HUES64 (cell line): ENCODE measurements around the gene DOK3.

Experiments used
- H3K27ac ChIP-seq: 2 replicates; pipeline ENCODE4 v1.7.0; 2013; ENCODE audit warnings: low read depth, low read length, inconsistent platforms
- H3K27me3 ChIP-seq: 2 replicates; pipeline ENCODE4 v1.6.1; 2013; ENCODE audit warnings: mild to moderate bottlenecking, low read length; ENCODE audit not compliant: insufficient read depth
- H3K36me3 ChIP-seq: 2 replicates; pipeline ENCODE4 v1.6.1; 2013; ENCODE audit warnings: mild to moderate bottlenecking, low read length; ENCODE audit not compliant: insufficient read depth
- H3K4me1 ChIP-seq: 2 replicates; pipeline ENCODE4 v1.6.1; 2013; ENCODE audit warnings: mild to moderate bottlenecking, low read length, moderate library complexity; ENCODE audit not compliant: insufficient read depth
- H3K4me3 ChIP-seq: 2 replicates; pipeline ENCODE4 v1.5.1; 2013; ENCODE audit warnings: mild to moderate bottlenecking, low read length, moderate library complexity
- H3K9ac ChIP-seq: 2 replicates; pipeline ENCODE4 v1.6.1; 2013; ENCODE audit warnings: mild to moderate bottlenecking, low read depth, low read length
- H3K9me3 ChIP-seq: 2 replicates; pipeline ENCODE4 v1.6.1; 2013; ENCODE audit warnings: low read depth, low read length; ENCODE audit not compliant: insufficient read depth
- WGBS: fragments of 150-250, 120-280 bp; methylation state at CpG from one replicate; pipeline ENCODE4 v1.1.7; 2013; ENCODE audit warnings: missing lambda C conversion rate; 5-methylcytosine and 5-hydroxymethylcytosine counted together

DOK3 gene

GRCh38 chr5:177523711-177524538 lies 14.3 kb upstream of the DOK3 start:
- WGBS: 97% methylated on average over 19 of the region's 19 CpGs
- Histone ChIP-seq H3K27ac (no peak overlapping the region), H3K36me3 (peaks cover 91% of the 10 kb centered on the region), H3K27me3 (no peaks in the 10 kb centered on the region), H3K9ac (no peak overlapping the region), H3K4me1 (no peaks in the 10 kb centered on the region), H3K9me3 (no peaks in the 10 kb centered on the region), H3K4me3 (no peak overlapping the region)

- Histone ChIP-seq H3K27me3 (no peaks in the 10 kb centered on the region), H3K4me3 (no peak overlapping the region), H3K9me3 (no peaks in the 10 kb centered on the region), H3K4me1 (peaks cover under 1% of the 10 kb centered on the region; the same call in 1 of the 2 replicates), H3K9ac (no peak overlapping the region), H3K36me3 (peaks cover 63% of the 10 kb centered on the region), H3K27ac (no peak overlapping the region)
- 84% methylated on average over 2 of the region's 2 CpGs for WGBS
These were observed 11.4 kb upstream of the DOK3 start for GRCh38 chr5:177520916-177521513.

DNA sequence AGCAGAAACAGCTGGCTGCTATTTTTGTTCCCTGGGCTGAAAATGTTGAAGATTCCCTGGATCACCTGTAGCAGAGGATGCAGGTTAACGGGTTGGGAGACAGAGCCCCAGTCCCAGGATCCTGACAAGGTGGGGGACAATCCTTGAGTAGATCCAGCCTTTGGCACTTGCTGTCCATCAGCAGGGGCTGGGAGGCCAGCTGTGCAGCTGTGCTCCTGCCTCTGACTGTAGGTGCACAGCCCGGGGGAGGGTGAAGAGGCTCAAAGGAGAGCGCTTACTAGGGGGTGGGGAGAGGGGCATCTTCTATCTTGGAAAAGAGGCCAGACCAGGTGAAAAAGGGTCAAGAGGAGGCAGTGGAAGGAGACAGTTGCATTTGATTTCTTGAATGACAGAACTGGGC lies 10.6 kb upstream of the DOK3 start:
- H3K36me3 ChIP-seq: peaks cover 63% of the 10 kb centered on the region
- no peak overlapping the region for H3K4me3 ChIP-seq
- H3K4me1 ChIP-seq: peaks cover 3% of the 10 kb centered on the region; the same call in 1 of the 2 replicates
- no peaks in the 10 kb centered on the region for H3K27me3 ChIP-seq
- WGBS: 93% methylated on average over 3 of the region's 3 CpGs
- H3K27ac ChIP-seq: no peak overlapping the region
- H3K9me3 ChIP-seq: no peaks in the 10 kb centered on the region
- H3K9ac ChIP-seq: no peak overlapping the region

GRCh38 chr5:177519463-177520235 lies 10.0 kb upstream of the DOK3 start:
- no peaks in the 10 kb centered on the region for H3K9me3 ChIP-seq
- WGBS: 84% methylated on average over 13 of the region's 13 CpGs
- no peak overlapping the region for H3K4me3 ChIP-seq
- peaks cover 3% of the 10 kb centered on the region; the same call in 1 of the 2 replicates for H3K4me1 ChIP-seq
- H3K36me3 ChIP-seq: peaks cover 63% of the 10 kb centered on the region
- no peak overlapping the region for H3K9ac ChIP-seq
- no peak overlapping the region for H3K27ac ChIP-seq
- H3K27me3 ChIP-seq: no peaks in the 10 kb centered on the region

DNA sequence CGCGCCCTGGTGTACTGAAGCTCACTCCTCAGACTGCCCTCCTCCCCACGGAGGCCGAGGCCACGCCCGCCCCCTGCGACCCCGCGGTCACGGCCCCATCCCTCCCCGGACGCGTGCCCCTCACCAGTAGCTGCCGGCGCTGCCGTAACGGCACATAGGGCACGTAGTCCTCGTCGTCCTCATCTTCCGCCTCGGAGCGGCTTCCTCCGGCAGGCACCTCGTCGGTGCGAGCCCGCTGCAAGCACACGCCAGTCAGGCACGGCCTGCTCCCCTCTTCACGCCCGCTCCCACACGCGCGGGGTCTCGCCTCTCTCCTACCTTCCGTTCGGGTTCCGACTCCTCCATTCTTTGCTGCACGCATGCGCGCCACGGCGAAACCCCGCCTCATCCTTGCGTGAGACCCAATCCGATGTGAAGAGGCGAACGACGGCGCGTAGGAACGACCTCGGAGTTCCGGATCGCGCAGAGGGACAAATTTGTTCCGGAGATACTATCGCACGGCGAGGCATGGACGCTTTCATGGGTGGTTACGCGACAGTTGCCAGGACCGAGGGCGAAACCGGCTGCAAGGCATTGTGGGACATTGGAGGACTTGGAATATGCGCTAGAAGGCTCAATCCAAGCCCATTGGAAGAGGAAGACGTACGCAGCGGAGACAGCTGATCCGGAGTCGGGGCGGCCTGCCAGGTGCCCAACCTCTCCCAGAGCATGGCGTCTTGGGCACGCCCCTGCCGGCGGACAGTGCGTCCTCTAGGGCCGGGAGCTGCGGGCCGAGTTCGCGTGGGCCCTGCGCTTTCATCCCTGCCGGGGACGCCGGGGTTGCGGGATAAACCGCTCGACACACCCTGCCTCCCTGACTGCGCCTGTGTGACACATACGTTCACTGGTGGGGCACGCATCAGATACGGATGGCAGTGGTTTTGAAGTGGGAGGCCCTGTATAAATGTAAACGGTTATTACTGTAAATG lies 7.3 kb upstream of the DOK3 start, which contains the start of gene DDX41:
Gene DDX41 (minus strand): TSS at position 361 of the 968 bp plus-strand sequence. CDS start 16 bp downstream, at position 345.
- Histone ChIP-seq H3K27ac (peak within 1 kb of the TSS; percentile 21), H3K9ac (peak within 1 kb of the TSS; percentile 84), H3K27me3 (no peaks in the 10 kb centered on the region), H3K36me3 (peaks cover 70% of the 10 kb centered on the region), H3K9me3 (no peaks in the 10 kb centered on the region), H3K4me3 (peak within 1 kb of the TSS; percentile 85), H3K4me1 (peaks cover 3% of the 10 kb centered on the region; the same call in 1 of the 2 replicates)
- WGBS: under 1% methylated on average over 96 of the region's 96 CpGs

DNA sequence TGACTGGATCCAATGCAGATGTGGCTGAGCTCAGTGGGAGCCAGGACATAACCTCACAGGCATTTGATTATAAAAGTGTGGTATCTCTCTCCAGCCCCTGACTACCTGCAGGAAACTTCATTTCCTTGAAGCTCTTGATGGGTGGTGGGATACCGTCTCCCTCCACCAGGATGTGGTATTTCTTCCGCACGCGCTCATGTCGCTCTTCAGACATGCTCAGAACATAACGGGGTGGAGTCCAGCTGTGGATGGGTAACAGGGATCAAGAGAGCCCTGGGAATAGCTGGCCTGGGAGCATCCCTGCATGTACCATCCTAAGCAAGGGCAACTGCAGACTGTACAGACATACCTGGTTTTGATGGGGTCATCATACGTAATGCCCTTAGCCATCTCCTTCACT lies 6.0 kb upstream of the DOK3 start:
- Histone ChIP-seq H3K27ac (no peak overlapping the region), H3K36me3 (peaks cover 70% of the 10 kb centered on the region), H3K9ac (no peak overlapping the region), H3K9me3 (no peaks in the 10 kb centered on the region), H3K27me3 (no peaks in the 10 kb centered on the region), H3K4me1 (peaks cover 3% of the 10 kb centered on the region; the same call in 1 of the 2 replicates), H3K4me3 (peak overlapping the region; percentile 85)
- 93% methylated on average over 7 of the region's 7 CpGs for WGBS

DNA sequence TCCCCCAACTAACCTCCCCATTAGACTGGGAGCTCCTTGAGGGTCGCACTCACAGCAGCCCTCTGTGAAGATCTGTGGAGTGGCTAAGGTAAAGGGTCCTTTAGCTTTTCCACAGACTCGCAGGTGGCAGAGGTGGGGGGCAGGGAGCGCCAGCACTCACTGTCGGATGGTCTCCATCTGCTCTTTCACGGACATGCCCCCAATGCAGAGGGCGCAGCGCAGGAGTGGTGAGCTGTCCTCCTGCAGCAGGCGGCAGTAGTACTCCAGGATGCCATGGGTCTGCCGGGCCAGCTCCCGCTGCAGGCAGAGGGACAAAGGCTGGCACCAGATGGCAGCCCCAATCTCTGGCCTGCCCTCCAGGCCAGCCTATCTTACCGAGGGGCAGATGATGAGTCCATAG lies 4.9 kb upstream of the DOK3 start:
- H3K27me3 ChIP-seq: no peaks in the 10 kb centered on the region
- H3K9ac ChIP-seq: no peak overlapping the region
- 97% methylated on average over 11 of the region's 11 CpGs for WGBS
- H3K4me1 ChIP-seq: peaks cover 11% of the 10 kb centered on the region
- H3K4me3 ChIP-seq: no peak overlapping the region
- no peak overlapping the region for H3K27ac ChIP-seq
- H3K9me3 ChIP-seq: no peaks in the 10 kb centered on the region
- H3K36me3 ChIP-seq: peaks cover 67% of the 10 kb centered on the region

DNA sequence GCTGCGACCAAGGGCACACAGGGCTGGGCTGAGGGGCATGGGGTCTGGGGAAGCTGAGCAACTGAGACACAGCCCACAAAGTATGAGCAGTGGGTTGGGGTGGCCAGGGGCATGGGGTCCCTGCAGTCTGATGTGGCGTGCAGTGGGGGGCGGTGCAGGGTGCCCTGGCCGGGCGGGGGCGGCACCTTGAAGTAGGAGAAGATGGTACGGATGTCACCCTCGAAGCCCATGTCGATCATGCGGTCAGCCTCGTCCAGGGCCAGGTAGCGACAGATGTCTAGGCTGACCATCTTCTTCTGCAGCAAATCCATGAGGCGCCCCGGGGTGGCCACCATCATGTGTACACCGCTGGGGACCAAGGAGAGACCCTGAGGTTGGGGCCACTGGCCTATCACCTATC lies 3.9 kb upstream of the DOK3 start:
- no peak overlapping the region for H3K4me3 ChIP-seq
- no peaks in the 10 kb centered on the region for H3K9me3 ChIP-seq
- peaks cover 61% of the 10 kb centered on the region for H3K36me3 ChIP-seq
- 96% methylated on average over 15 of the region's 15 CpGs for WGBS
- no peaks in the 10 kb centered on the region for H3K27me3 ChIP-seq
- no peak overlapping the region for H3K27ac ChIP-seq
- H3K9ac ChIP-seq: no peak overlapping the region
- peaks cover 15% of the 10 kb centered on the region for H3K4me1 ChIP-seq

DNA sequence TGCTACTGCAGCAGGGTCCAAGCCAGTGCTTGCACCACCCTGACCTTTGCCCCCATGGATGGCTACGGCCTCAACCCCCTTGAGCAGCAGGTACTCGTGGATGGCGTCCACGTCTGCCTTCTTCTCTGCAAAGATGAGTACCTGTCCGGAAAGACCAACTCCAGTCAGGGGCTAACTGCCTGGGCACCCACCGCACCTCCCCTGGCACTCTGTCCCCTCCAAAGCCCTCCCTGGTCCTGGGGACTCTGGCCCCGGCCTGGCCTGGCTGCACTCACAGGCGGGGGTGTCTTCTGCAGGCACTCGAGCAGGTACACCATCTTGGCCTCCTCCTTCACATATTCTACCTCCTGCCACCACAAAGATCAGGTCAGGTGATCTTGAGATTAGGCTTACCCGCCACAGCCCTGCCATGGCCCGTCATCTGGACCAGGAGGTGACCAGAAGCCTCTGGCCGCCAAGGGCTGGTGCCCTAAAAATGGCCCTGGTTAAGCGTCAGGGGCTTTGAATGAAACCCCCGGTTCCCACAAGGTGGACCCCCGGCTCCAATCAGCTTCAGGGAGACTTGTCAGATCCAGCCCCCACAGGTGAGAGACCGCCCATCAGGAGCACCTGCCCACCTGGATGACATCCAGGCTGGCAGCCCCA lies 3.2 kb upstream of the DOK3 start:
- H3K9me3 ChIP-seq: no peaks in the 10 kb centered on the region
- peaks cover 15% of the 10 kb centered on the region for H3K4me1 ChIP-seq
- no peak overlapping the region for H3K4me3 ChIP-seq
- H3K9ac ChIP-seq: no peak overlapping the region
- 91% methylated on average over 16 of the region's 16 CpGs for WGBS
- peaks cover 61% of the 10 kb centered on the region for H3K36me3 ChIP-seq
- no peak overlapping the region for H3K27ac ChIP-seq
- no peaks in the 10 kb centered on the region for H3K27me3 ChIP-seq
